ENCODE data around the gene ACTL7B. TPM values are rescaled to one million over a fixed set of nuclear protein-coding genes. Genes with fewer than 3 reads are reported as not detected.

The ACTL7B gene
- total and polyA plus RNA-seq, 3 donors from 2014 or later = 72.6 to 162 (median 129) TPM

DNA sequence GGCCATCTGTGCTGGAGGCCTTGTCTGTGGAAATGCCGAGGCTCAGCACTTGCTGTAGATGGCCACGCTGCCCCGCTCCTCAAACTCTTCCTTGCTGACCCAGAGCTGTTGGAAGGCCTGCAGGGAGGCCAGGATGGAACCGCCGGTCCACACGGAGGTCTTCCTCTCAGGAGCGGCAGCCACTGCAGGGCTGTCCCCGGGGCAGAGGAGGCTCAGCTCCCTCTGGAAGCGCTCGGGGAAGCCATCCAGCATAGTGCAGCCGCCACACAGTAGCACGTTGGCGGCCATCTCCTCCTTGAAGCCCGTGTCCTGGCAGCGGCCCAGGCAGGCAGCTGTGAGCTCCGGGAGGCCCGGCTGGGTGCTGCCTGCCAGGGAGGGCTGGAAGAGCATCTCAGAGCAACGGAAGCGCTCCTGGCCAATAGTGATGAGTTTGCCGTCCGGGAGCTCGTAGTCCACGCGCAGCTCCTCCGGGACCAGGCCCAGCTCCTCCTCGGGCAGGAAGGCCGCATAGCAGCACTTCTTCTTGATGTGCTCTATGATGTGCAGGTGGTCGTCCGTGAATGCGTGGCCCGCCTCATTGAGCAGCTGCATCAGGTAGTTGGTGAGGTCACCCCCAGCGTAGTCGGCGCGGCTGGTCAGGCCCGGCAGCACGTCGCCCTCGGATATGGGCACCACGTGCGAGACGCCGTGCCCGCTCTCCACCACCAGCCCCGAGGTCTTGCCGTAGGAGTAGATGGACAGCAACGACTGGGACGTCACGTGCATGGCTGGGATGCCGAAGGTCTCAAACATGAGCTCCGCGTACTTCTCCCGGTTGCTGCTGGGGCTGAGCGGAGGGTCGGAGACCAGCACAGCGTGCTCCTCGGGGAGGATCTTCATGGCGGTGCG, 901 bp downstream of the ACTL7B start:
- WGBS, 2 donors = 71 to 82% methylated on average over 23 to 44 of the region's 59 CpGs
- no peaks in the 10 kb centered on the region for H3K27me3 ChIP-seq
- no peaks in the 10 kb centered on the region for H3K4me1 ChIP-seq
- peak; percentile 28 for DNase-seq
- H3K27ac ChIP-seq = no peak overlapping the region
- H3K36me3 ChIP-seq (ENCODE audit: low read depth, missing control alignments) = no peaks in the 10 kb centered on the region
- TF ChIP-seq, protein P1, sequence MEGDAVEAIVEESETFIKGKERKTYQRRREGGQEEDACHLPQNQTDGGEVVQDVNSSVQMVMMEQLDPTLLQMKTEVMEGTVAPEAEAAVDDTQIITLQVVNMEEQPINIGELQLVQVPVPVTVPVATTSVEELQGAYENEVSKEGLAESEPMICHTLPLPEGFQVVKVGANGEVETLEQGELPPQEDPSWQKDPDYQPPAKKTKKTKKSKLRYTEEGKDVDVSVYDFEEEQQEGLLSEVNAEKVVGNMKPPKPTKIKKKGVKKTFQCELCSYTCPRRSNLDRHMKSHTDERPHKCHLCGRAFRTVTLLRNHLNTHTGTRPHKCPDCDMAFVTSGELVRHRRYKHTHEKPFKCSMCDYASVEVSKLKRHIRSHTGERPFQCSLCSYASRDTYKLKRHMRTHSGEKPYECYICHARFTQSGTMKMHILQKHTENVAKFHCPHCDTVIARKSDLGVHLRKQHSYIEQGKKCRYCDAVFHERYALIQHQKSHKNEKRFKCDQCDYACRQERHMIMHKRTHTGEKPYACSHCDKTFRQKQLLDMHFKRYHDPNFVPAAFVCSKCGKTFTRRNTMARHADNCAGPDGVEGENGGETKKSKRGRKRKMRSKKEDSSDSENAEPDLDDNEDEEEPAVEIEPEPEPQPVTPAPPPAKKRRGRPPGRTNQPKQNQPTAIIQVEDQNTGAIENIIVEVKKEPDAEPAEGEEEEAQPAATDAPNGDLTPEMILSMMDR (IDR thresholded peaks at IDR 0.05) = no peak
- no peak for TF ChIP-seq POLR2A (IDR thresholded peaks at IDR 0.05)
- H3K4me3 ChIP-seq = peak overlapping the region; percentile 17 to 32
- intact Hi-C loops (cut with DNase I; ENCODE audit: low total_unique reads) = no loop called here
- H3K9me3 ChIP-seq = no peaks in the 10 kb centered on the region

DNA sequence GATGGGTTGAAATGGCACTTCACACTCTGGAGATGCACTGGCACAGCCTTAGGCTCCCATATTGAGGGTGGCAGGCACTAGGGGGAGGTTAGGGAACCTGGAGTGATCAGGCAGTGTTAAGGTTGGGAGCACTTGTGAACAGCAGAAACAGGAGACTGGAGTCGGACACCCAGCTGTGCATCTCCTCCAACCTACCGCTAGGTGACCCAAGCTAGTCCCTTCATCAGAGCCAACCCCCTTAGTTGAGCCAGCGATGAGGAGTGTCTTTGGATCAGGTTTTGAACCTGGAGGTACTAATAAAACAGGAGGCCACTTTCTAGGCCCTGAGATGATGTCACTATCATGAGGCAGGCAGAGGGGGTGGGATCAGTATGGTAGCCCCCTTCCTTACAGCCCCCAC, 1.7 kb downstream of the ACTL7B start:
- Histone ChIP-seq H3K27me3 (no peaks in the 10 kb centered on the region), H3K4me3 (peak overlapping the region in 1 of 2 donors; percentile 32), H3K4me1 (no peaks in the 10 kb centered on the region), H3K9me3 (no peaks in the 10 kb centered on the region), H3K36me3 (ENCODE audit: low read depth, missing control alignments) (no peaks in the 10 kb centered on the region), H3K27ac (no peak overlapping the region)
- WGBS, 2 donors = 93 to 100% methylated on average over 2 to 3 of the region's 3 CpGs
- no peak for DNase-seq
- no peak for TF ChIP-seq POLR2A (IDR thresholded peaks at IDR 0.05)
- TF ChIP-seq, protein P1 (IDR thresholded peaks at IDR 0.05) = no peak
- intact Hi-C loops (cut with DNase I; ENCODE audit: low total_unique reads) = no loop called here

DNA sequence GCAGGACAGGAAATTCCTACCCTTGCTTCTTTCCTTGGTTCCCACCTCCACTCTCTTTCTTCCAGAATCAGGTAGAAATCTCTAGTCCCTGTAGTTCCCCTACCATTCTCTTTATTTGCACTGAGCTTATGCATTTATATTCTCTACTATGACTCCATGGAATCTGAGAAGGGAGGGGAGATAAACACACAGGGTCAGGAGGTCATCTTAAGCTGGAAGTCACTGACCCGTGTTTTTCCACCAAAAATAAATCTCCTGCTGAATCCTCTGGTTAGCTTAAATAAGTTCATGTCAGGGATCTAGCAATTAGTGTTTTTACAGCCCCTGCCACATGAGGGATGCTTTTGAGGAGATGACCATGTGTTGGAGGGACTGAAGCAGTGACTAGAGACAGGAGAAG, 3.7 kb downstream of the ACTL7B start:
- Histone ChIP-seq H3K4me3 (no peak overlapping the region), H3K27ac (no peak overlapping the region), H3K36me3 (ENCODE audit: low read depth, missing control alignments) (no peaks in the 10 kb centered on the region), H3K4me1 (no peaks in the 10 kb centered on the region), H3K27me3 (no peaks in the 10 kb centered on the region), H3K9me3 (no peaks in the 10 kb centered on the region)
- WGBS, 2 donors = 55 to 65% methylated on average over 1 of the region's 1 CpG
- TF ChIP-seq, protein P1 (IDR thresholded peaks at IDR 0.05) = no peak
- no peak for TF ChIP-seq POLR2A (IDR thresholded peaks at IDR 0.05)
- intact Hi-C loops (cut with DNase I; ENCODE audit: low total_unique reads) = no loop called here
- no peak for DNase-seq

DNA sequence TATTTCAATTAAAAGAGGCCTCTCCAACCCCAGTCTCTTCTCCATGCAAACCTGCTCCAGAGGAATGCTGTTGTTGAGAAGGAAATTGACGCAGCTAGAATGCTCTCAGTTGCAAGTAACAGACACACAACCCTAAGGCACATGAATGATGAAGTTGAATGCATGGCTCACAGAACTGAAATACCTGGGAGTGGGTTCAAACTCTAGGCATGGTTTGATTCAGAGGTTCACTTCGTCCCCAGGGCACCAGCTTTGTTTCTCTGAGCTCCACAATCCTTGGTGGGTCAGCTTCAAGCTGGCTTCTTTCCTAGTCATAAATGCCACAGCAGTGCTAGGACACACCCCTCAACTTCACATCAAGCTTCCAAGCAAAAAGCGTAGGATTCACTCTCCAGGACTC, 4.6 kb downstream of the ACTL7B start:
- no peaks in the 10 kb centered on the region for H3K27me3 ChIP-seq

More for the DNA sequence above, 4.6 kb downstream of the ACTL7B start:
- no peaks in the 10 kb centered on the region for H3K4me1 ChIP-seq
- DNase-seq = no peak
- no peaks in the 10 kb centered on the region for H3K9me3 ChIP-seq
- H3K4me3 ChIP-seq = no peak overlapping the region
- H3K27ac ChIP-seq = no peak overlapping the region
- TF ChIP-seq POLR2A (IDR thresholded peaks at IDR 0.05) = no peak
- TF ChIP-seq, protein P1 (IDR thresholded peaks at IDR 0.05) = no peak
- WGBS, 2 donors = 89 to 92% methylated on average over 3 of the region's 3 CpGs
- H3K36me3 ChIP-seq (ENCODE audit: low read depth, missing control alignments) = no peaks in the 10 kb centered on the region
- intact Hi-C loops (cut with DNase I; ENCODE audit: low total_unique reads) = no loop called here

All from testis (tissue), 3 donors.